Ishikawa (cell line): ENCODE measurements around the gene SHISAL1.

ENCODE experiments used
- CREB1 ChIP-seq: IDR thresholded peaks from 2 replicates; pipeline ENCODE4 v1.6.1; 2012; ENCODE audit warnings: low read depth
- EGR1 ChIP-seq: IDR thresholded peaks from 2 replicates; pipeline ENCODE4 v1.6.1; 2012
- EP300 ChIP-seq: IDR thresholded peaks from 2 replicates; pipeline ENCODE4 v1.6.1; 2012; ENCODE audit warnings: borderline replicate concordance
- NFIC ChIP-seq: IDR thresholded peaks from 2 replicates; pipeline ENCODE4 v1.6.1; 2012
- TCF12 ChIP-seq: IDR thresholded peaks from 2 replicates; pipeline ENCODE4 v1.6.1; 2012; ENCODE audit warnings: low read depth
- YY1 ChIP-seq: IDR thresholded peaks from 2 replicates; pipeline ENCODE4 v1.6.1; 2012; ENCODE audit warnings: low read depth
- TF ChIP-seq, protein P1 (sequence below): IDR thresholded peaks from 2 replicates; pipeline ENCODE4 v1.6.1; 2012; ENCODE audit warnings: low read depth, mild to moderate bottlenecking
- TF ChIP-seq, protein P2 (sequence below): IDR thresholded peaks from 2 replicates; pipeline ENCODE4 v1.6.1; 2012

DNA sequence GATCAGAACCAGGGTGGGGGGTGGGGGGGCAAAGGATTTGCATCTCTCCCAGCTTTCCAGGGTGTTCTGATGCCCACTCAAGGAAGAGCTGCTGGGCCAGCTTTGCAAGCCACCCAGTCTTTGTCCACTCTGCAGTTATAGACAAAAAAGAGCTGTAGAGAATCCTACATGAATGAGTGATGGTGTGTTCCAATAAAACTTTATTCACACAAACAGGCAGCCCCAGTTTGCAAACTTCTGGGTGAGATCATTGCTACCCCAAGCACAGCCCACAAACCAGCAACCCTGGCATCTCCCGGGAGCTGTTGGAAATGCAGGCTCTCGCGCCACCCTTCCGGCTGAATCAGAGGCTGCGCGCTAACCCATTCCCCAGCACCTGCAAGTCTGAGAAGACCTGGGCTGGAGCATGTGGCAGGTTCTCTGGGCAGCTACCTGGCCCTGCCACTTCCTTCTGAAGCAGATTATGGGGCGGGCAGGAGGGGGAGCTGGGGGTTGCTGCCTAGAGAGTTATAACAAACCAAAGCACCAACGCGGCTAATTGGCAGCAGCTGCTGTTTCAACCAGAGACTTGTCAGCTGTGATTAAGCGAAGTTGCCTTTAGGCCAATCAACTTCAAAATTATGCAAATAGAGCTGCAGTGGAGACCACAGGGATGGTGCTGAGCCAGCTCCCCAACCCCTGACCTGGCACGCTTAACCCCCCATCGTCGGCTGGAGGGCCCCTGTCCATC lies 3.8 kb upstream of the SHISAL1 start:
- no peak for TF ChIP-seq YY1
- TF ChIP-seq EP300 = no peak
- TF ChIP-seq, protein P1, sequence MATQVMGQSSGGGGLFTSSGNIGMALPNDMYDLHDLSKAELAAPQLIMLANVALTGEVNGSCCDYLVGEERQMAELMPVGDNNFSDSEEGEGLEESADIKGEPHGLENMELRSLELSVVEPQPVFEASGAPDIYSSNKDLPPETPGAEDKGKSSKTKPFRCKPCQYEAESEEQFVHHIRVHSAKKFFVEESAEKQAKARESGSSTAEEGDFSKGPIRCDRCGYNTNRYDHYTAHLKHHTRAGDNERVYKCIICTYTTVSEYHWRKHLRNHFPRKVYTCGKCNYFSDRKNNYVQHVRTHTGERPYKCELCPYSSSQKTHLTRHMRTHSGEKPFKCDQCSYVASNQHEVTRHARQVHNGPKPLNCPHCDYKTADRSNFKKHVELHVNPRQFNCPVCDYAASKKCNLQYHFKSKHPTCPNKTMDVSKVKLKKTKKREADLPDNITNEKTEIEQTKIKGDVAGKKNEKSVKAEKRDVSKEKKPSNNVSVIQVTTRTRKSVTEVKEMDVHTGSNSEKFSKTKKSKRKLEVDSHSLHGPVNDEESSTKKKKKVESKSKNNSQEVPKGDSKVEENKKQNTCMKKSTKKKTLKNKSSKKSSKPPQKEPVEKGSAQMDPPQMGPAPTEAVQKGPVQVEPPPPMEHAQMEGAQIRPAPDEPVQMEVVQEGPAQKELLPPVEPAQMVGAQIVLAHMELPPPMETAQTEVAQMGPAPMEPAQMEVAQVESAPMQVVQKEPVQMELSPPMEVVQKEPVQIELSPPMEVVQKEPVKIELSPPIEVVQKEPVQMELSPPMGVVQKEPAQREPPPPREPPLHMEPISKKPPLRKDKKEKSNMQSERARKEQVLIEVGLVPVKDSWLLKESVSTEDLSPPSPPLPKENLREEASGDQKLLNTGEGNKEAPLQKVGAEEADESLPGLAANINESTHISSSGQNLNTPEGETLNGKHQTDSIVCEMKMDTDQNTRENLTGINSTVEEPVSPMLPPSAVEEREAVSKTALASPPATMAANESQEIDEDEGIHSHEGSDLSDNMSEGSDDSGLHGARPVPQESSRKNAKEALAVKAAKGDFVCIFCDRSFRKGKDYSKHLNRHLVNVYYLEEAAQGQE = no peak
- no peak for TF ChIP-seq EGR1
- no peak for TF ChIP-seq NFIC
- TF ChIP-seq, protein P2, sequence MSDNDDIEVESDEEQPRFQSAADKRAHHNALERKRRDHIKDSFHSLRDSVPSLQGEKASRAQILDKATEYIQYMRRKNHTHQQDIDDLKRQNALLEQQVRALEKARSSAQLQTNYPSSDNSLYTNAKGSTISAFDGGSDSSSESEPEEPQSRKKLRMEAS = no peak
- TF ChIP-seq CREB1 = no peak
- no peak for TF ChIP-seq TCF12
